SHP77 (cell line): ENCODE measurements around the gene BCL7B.
A peak's percentile ranks its signal among the peaks of the same experiment; 100 is the strongest.
"Not testable (repeated sequence)": the region's sequence is repeated elsewhere in the genome, so short reads cannot be mapped to it uniquely, and the experiment has no call there.

Experiments used
- DNase-seq, 2 experiments: peaks; one replicate each; lab custom pipeline; 2025; lab: John Stamatoyannopoulos, UW

BCL7B gene

GRCh38 chr7:73533742-73534141 lies 23.7 kb downstream of the BCL7B start:
- DNase-seq = no peak

- no peak for DNase-seq
These were observed 25.3 kb downstream of the BCL7B start for GRCh38 chr7:73532224-73532623.

GRCh38 chr7:73530800-73531199 lies 26.7 kb downstream of the BCL7B start:
- no peak for DNase-seq

- peak in 1 of 2 experiments; percentile 46 for DNase-seq
These were observed 30.3 kb downstream of the BCL7B start for GRCh38 chr7:73526896-73527821.

GRCh38 chr7:73526158-73526494 lies 31.4 kb downstream of the BCL7B start:
- DNase-seq = not testable (repeated sequence)

- peak; percentile 94 to 95 for DNase-seq
These were observed 35.2 kb downstream of the BCL7B start, which contains the start of gene BAZ1B for GRCh38 chr7:73522105-73522872. Gene BAZ1B, minus strand, starts transcription at chr7:73522293. Its CDS starts 360 bp downstream, at chr7:73521933.

- DNase-seq = peak in 1 of 2 experiments; percentile 32
These were observed 35.8 kb downstream of the BCL7B start for GRCh38 chr7:73521636-73522104.

GRCh38 chr7:73520673-73521635 lies 36.5 kb downstream of the BCL7B start:
- no peak for DNase-seq

- DNase-seq = no peak
These were observed 37.4 kb downstream of the BCL7B start for GRCh38 chr7:73519867-73520672.

GRCh38 chr7:73518470-73518869 lies 39.0 kb downstream of the BCL7B start:
- no peak for DNase-seq

GRCh38 chr7:73517241-73517995 lies 40.1 kb downstream of the BCL7B start:
- DNase-seq = no peak

- DNase-seq = no peak
These were observed 42.3 kb downstream of the BCL7B start for GRCh38 chr7:73515178-73515577.

- no peak for DNase-seq
These were observed 45.3 kb downstream of the BCL7B start for GRCh38 chr7:73512018-73512780.

- no peak for DNase-seq
These were observed 48.0 kb downstream of the BCL7B start for GRCh38 chr7:73509463-73509862.

- no peak for DNase-seq
These were observed 49.9 kb downstream of the BCL7B start for GRCh38 chr7:73507556-73507955.

GRCh38 chr7:73504920-73505319 lies 52.6 kb downstream of the BCL7B start:
- no peak for DNase-seq

- DNase-seq = no peak
These were observed 53.5 kb downstream of the BCL7B start for GRCh38 chr7:73504017-73504416.

GRCh38 chr7:73503229-73503628 lies 54.3 kb downstream of the BCL7B start:
- no peak for DNase-seq

GRCh38 chr7:73496626-73497025 lies 60.9 kb downstream of the BCL7B start:
- no peak for DNase-seq
